Measurements from ENCODE around the gene KIAA2012.
"Not testable (repeated sequence)": the region's sequence is repeated elsewhere in the genome, so short reads cannot be mapped to it uniquely, and the experiment has no call there.

The KIAA2012 gene

GRCh38 chr2:202116691-202117090 is 43.6 kb downstream of the KIAA2012 start:
- no peak for DNase-seq (ENCODE audit: low spot score)

DNA sequence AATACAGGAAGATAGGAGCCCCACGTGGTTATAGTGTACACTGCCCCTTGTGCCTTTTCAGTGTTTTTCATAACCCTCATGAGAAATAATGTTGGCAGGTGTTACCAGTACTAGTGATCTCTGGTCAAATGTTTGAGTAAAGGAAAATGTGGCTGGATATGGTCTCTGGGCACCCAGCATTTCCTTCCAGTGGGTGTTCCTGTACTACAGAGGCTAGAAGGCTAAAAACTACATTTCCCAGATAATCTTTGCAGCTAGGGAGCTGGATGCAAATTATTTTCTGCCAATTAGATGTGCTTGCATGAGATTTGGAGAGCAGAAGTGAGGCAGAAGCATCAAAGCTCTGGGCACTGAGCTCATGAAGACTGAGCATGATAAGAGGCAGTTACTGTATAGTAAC is 45.1 kb downstream of the KIAA2012 start:
- DNase-seq (ENCODE audit: low spot score) = no peak

DNA sequence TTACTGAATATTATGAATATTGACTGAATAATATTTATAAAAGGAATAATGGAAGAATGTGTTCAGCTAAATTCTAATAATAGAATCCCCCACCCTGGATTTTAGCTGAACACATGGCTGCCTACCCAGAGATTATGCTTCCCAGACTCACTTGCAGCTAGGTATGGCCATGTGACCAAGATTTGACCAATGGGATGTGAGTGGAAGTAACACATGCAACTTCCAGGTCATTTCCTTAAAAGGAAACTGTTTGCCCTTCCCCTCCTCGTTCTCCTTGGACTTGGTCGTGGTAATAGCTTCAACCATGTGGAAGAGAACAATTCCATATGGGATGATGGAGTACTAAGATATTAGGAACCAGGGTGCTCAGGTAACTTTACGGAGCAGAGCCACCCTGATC is 47.8 kb downstream of the KIAA2012 start:
- no peak for DNase-seq (ENCODE audit: low spot score)

- DNase-seq (ENCODE audit: low spot score) = no peak
These were observed 48.6 kb downstream of the KIAA2012 start for GRCh38 chr2:202121532-202122162.

- DNase-seq (ENCODE audit: low spot score) = no peak
These were observed 49.1 kb downstream of the KIAA2012 start for GRCh38 chr2:202122163-202122540.

DNA sequence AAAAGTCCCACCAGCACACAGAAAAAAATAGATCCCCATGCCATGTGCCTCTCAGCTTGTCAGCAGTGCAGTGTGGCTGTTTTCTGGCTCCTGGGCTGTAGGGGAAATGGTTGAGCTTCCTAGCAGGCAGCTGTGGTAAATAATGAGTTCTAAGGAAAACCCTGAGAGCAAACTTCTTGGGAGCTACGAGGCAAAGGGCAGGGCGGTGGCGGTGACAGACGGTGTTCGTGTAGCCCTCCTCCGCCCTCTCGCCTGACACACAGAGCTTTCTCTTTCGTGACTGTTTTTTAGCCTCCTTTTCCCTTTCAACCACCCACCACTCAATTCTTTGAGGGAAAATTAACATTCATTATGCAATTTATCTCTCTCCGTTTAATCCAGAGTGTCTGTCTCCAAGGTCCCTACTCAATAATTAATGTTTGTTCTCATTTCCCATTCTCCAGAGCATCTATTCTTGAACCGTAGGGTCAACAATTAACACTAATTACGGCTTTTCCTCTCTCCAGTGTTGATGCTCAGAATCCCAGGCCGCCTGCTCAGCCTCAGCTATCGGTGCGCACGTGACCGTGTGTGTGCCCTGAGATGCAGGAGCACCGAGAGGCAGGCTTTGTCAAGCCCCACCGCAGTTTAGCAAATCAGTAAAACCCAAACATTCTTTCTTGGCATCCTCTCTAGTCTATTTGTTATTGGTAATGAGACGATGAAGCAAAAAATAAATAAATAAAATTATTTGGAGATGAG is 50.1 kb downstream of the KIAA2012 start:
- DNase-seq (ENCODE audit: low spot score) = no peak

GRCh38 chr2:202124286-202124685 is 51.2 kb downstream of the KIAA2012 start:
- no peak for DNase-seq (ENCODE audit: low spot score)

DNA sequence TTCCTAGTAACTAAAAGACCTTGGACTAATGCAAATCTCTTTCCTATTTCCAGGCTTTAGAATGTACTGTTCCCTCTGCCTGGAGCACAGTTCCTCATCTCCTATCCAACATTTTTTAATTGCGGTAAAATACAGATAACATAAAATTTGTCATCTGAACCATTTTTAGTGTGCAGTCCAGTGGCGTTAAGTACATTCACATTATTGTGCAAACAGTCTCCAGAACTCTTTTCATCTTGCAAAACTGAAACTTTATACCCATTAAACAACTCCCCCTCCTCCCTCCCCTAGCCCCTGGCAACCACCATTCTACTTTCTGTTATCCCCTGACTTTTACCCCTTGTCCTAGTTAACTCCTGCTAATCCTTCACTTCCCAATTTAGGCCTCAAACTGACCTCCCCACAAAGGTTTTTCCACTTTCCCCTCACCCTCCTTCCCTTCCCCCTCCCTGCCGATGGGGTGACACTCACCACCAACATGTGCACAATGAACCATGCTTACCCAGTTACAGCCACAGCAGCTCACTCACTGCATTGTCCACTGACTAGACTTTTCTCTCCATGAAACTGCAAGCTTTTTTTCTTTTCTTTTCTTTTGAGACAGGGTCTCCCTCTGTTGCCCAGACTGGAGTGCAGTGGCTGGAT is 54.8 kb downstream of the KIAA2012 start:
- DNase-seq (ENCODE audit: low spot score) = no peak

- no peak for DNase-seq (ENCODE audit: low spot score)
These were observed 56.8 kb downstream of the KIAA2012 start for GRCh38 chr2:202129841-202130240.

- DNase-seq (ENCODE audit: low spot score) = no peak
These were observed 60.3 kb downstream of the KIAA2012 start for GRCh38 chr2:202133200-202133908.

DNA sequence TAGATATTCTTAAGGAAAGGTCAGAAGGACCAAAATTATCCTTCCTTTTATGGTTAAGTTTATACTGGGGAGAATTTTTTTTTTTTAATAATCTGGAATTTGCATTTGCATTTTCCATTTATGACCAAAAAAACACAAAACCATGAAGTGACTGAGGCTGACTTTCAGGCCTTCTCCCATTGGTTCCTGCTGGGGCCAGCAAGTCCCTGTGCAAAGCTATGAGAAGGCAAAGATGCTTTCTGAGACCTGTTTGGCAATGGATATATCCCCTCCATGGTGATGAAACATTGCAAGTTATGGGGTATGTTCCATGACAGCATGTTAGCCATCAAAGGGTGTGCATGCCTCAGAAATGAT is 60.8 kb downstream of the KIAA2012 start:
- DNase-seq (ENCODE audit: low spot score) = no peak

DNA sequence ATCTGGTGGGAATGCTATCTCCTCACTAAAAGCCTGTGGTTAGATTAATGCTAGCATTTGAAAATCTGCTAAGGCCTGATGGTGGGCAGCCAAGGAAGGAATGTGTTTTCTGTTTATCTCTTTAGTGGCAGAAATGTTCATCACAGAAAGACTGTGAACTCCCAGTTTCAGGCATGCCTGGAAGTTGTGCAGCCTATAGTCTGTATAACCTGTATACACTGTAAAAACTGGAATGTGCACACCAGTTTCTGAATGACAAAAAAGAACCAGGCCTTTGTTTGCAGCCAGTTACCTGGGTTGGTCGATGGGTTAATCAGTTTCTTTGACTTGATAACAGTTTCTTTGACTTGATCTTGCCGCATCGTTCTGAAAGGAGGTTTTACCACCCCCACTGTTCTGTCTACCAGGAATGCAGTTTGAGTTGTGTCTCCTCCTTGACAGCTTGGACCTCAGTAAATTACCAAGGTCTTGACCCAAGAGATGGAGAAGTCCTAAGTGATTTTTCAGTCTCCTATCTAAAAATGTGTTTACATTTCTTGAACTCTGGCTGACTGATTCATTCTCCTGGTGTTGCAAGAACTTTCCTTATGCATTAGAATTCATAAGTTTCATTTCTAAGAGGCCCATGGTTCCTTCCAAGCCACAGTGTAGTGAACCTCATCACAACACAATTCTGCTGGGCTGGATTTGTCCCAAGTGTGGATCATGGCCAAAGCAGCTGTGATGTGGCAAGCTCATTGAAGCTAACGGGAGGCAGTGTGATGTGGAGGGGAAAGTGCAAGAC is 62.2 kb downstream of the KIAA2012 start:
- DNase-seq (ENCODE audit: low spot score) = no peak

DNA sequence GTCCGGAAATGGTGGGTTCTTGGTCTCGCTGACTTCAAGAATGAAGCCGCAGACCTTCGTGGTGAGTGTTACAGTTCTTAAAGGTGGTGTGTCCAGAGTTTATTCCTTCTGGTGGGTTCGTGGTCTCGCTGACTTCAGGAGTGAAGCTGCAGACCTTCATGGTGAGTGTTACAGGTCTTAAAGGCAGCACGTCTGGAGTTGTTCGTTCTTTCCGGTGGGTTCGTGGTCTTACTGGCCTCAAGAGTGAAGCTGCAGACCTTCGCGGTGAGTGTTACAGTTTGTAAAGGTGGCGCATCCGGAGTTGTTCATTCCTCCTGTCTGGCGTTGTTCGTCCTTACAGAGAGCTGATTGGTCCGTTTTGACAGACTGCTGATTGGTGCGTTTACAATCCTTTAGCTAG is 63.0 kb downstream of the KIAA2012 start:
- not testable (repeated sequence) for DNase-seq (ENCODE audit: low spot score)

DNA sequence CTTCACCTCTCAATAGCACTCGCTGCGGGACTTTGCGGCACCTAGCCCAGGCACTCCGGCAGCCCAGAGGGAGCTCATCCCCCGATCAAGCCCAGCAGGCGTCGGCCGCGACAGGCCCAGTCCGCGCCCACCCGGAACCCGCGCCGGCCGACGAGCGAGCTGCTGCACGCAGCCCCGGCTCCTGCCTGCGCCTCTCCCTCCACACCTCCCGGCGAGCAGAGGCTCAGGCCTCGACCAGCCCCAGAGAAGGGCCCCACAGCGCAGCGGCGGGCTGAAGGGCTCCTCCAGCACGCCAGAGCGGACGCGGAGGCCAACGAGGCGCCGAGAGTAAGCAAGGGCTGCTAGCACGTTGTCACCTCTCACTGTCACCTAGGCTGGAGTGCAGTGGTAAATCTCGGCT is 63.5 kb downstream of the KIAA2012 start:
- DNase-seq (ENCODE audit: low spot score) = no peak

DNA sequence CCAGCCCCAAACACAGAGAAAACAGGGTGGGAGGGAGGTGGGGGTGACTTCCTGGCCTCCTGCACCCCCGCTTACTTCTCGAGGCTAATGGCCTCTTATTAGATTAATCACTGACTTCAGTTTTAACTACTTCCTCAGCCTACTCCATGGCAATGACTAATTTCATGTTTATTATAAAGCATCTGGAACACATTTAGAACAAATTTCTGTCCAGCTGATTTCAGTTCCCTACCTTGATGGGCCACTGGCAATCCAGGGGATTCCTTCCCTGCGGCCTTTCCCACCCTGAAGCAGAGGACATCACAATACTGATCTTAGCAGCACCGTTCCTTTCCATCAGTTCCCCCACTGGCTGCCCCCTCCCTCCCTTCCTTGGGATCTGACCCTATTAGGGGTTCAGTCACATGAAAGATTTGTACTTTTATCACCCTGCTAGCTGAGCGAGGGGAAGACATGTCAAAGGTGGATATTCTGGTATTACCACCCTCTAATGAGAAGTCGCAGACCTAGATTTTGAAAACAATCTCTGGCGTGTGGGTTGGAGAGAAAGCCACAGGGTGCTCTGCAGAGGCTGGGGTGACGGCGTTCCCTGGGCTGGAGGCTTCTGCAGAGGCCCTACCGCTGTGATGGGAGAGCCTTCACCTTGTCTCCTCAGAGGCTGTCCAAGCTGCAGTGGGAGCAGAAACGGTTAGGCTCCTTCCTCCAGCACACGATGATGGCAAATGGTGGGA is 67.6 kb downstream of the KIAA2012 start:
- no peak for DNase-seq (ENCODE audit: low spot score)

DNA sequence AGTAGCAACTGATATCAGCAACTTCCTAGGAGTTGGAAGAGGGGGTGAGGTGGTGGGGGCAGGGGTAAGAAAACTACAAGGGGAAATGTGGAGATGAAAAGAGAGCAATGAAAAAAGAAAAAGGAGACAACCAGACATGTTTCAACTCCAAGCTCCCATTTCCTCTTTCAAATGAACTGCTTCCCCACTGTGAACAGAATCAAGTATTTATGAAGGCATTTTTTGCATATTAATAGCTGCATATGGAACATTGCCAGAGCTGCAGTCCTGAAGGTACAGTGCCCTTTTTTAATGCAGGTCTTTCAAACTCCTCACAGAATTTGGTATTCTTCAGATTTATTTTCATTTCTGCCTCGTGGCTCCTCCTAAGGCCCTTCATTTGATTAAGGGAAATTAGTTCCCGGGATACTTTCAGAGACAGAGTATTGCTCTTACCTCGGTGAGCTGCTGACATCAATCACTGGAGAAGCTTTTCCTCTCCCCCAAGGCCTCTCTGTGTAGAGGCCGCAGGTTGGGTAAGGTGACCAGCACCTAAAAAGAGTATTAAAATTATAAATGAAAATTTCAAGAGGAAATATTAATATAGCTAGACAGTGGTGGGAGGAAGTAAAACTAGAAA is 68.4 kb downstream of the KIAA2012 start:
- DNase-seq (ENCODE audit: low spot score) = no peak

DNA sequence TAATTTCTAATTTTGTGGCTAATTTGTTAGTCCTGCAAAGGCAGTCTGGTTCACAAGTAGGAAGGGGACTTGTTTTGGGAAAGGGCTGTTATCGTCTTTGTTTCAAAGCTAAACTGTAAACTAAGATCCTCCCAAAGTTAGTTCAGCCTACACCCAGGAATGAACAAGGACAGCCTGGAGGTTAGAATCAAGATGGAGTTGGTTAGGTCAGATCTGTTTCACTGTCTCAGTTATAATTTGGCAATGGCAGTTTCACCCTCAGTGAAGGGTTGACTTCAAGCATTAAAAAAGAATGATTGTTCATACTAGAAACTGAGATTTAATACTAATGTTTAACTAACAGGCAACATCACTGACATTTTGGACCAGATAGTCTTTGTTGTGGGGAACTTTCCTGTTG is 69.5 kb downstream of the KIAA2012 start:
- no peak for DNase-seq (ENCODE audit: low spot score)

DNA sequence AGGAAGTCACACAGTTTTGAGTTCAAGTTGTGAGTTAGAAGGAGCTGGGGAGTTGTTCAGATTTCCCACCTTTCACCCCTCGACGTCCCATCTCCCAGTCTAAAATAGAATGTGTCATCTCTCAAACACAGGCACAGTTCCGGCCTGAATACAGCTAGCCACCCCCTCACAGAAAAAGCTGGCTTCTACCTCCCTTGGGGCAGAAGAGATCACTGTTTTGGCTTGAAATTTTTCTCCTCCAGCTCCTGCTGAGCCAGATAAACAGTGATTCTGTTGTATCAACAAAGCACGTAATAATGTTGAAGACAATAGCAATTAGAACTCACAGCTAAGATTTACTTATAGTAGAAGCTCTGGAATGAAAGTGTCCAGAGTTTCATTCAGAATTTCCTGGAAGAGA is 74.7 kb downstream of the KIAA2012 start:
- no peak for DNase-seq (ENCODE audit: low spot score)

GRCh38 chr2:202148515-202149154 is 75.6 kb downstream of the KIAA2012 start:
- DNase-seq (ENCODE audit: low spot score) = no peak

DNA sequence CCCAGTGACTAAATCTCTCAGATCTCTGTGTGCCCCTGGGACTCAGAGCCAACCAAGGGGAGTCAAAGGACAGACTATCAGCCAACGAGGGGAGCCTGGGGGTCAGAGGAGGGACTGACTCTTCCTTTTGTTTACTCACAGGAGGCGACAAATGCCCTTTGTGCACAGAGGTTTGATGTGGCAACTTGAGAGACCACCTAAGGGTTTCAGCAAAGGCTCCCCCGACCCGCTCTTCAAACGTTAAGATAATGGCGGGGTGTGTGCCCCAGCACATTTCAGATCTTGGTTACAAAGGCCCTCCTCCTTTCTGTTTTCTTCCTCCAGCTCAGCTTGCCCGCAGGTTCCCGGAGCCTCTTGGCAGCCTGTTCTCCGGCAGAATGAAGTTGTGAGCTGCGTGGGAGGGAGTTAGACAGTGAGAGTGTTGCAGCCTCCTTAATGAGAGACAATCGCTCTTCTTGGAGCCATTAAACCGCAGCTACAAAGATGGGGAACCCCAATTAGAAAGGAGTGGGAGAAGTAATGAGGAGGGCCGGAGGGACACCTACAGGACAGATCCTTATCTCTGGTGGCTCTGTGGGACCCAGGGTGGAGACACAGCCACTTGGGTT is 76.2 kb downstream of the KIAA2012 start:
- no peak for DNase-seq (ENCODE audit: low spot score)

All from HuH-7.5 (cell line).